OCI-LY7 (cell line): ENCODE measurements around the gene CLSTN2. TPM values are rescaled to one million over a fixed set of nuclear protein-coding genes. Genes with fewer than 3 reads are reported as not detected.

Source experiments
- BruUV-seq: library from RNA; stranded (reverse); fragments of 400-500 nt; replicated peaks from 2 replicates; lab custom pipeline; 2021; lab: Mats Ljungman, UMichigan
- CTCF ChIA-PET: fragments of 300-600 bp; sonication (Branson Sonifier 250); formaldehyde crosslinking; loops from one replicate; lab custom pipeline; 2022; ENCODE audit warnings: antibody characterized with exemption; ENCODE audit not compliant: unreplicated experiment; lab: Charles Lee
- POLR2A ChIA-PET: fragments of 300-600 bp; sonication (Branson Sonifier 250); formaldehyde crosslinking; loops from one replicate; lab custom pipeline; 2022; ENCODE audit warnings: antibody characterized with exemption; lab: Charles Lee
- DNase-seq: peaks from one replicate; pipeline ENCODE4 v3.0.0-alpha.2; 2015; ENCODE audit warnings: low spot score
- H2AFZ ChIP-seq: fragments of 200-600 bp; sonication (generic), shearing (Covaris generic); 2 replicates; pipeline ENCODE4 v1.6.1; 2014; ENCODE audit warnings: mild to moderate bottlenecking, antibody characterized with exemption, low read length, moderate library complexity
- H3K27ac ChIP-seq: fragments of 200-600 bp; sonication (generic); 2 replicates; pipeline ENCODE4 v1.5.1; 2014; ENCODE audit warnings: mixed run types, low read depth, mild to moderate bottlenecking, moderate library complexity, low read length, inconsistent platforms; ENCODE audit not compliant: poor library complexity, severe bottlenecking
- H3K36me3 ChIP-seq: fragments of 200-600 bp; sonication (generic); 2 replicates; pipeline ENCODE4 v1.6.1; 2014; ENCODE audit warnings: mild to moderate bottlenecking, antibody characterized with exemption, low read length, moderate library complexity, mixed read lengths; ENCODE audit not compliant: insufficient read depth
- H3K4me1 ChIP-seq: fragments of 200-600 bp; sonication (generic); 2 replicates; pipeline ENCODE4 v1.5.1; 2014; ENCODE audit warnings: mild to moderate bottlenecking, low read length; ENCODE audit not compliant: insufficient read depth, poor library complexity, severe bottlenecking
- H3K4me2 ChIP-seq: fragments of 200-600 bp; sonication (generic); 2 replicates; pipeline ENCODE4 v1.6.1; 2014; ENCODE audit warnings: mild to moderate bottlenecking, low read length
- H3K4me3 ChIP-seq: fragments of 200-600 bp; sonication (generic); 2 replicates; pipeline ENCODE4 v1.5.1; 2014; ENCODE audit warnings: mild to moderate bottlenecking, low read depth, low read length; ENCODE audit not compliant: poor library complexity, severe bottlenecking
- H3K79me2 ChIP-seq: fragments of 200-600 bp; sonication (generic); 2 replicates; pipeline ENCODE4 v1.6.1; 2016; ENCODE audit warnings: low read depth, mild to moderate bottlenecking, low read length, moderate library complexity, mixed read lengths; ENCODE audit not compliant: insufficient read depth
- H3K9me2 ChIP-seq: fragments of 200-600 bp; sonication (generic); 2 replicates; pipeline ENCODE4 v1.6.1; 2016; ENCODE audit warnings: mild to moderate bottlenecking, low read length, mixed read lengths; ENCODE audit not compliant: insufficient read depth
- H3K9me3 ChIP-seq: fragments of 200-600 bp; sonication (generic); 2 replicates; pipeline ENCODE4 v1.6.1; 2014; ENCODE audit warnings: mild to moderate bottlenecking, mixed run types, low read length, mixed read lengths
- H4K20me1 ChIP-seq: fragments of 200-600 bp; sonication (generic); 2 replicates; pipeline ENCODE4 v1.6.1; 2014; ENCODE audit warnings: mild to moderate bottlenecking, antibody characterized with exemption, low read length, moderate library complexity, mixed read lengths; ENCODE audit not compliant: insufficient read depth
- CTCF ChIP-seq: fragments of 200-600 bp; sonication (generic); conservative IDR thresholded peaks from 2 replicates; pipeline ENCODE4 v1.5.1; 2014; ENCODE audit warnings: mild to moderate bottlenecking, antibody characterized with exemption, low read length, moderate library complexity, mixed read lengths
- EZH2phosphoT487 ChIP-seq: fragments of 200-600 bp; sonication (generic); IDR thresholded peaks from 2 replicates; pipeline ENCODE4 v1.6.1; 2018; ENCODE audit warnings: low read depth, borderline replicate concordance, mild to moderate bottlenecking, mixed run types, antibody characterized with exemption, low read length, moderate library complexity, mixed read lengths
- intact Hi-C: fragments of 100-400 bp; cut with micrococcal nuclease; formaldehyde crosslinking; loops from one replicate; pipeline ENCODE4 v1.10.0; 2022; ENCODE audit not compliant: unreplicated experiment
- total RNA-seq, 2 experiments: library from RNA; depleted of rRNA in 1 of 2; stranded (reverse); fragments of >200 nt in 1 of 2; shearing (Covaris generic) in 1 of 2; gene quantifications; 2 replicates each; pipeline ENCODE4 v1.2.3, GENCODE V29; 2014 to 2022

CLSTN2 gene
- total RNA-seq, 2 experiments from 2014 or later, result not detected

- TF ChIP-seq EZH2phosphoT487, result no peak
- no peak for TF ChIP-seq CTCF
- intact Hi-C loops, result no loop called here
- POLR2A ChIA-PET, result no interaction called here
Observed at GRCh38 chr3:140163159-140163763, 228.3 kb downstream of the CLSTN2 start.

GRCh38 chr3:140164156-140164555, 229.2 kb downstream of the CLSTN2 start:
- H2AFZ ChIP-seq, result no peak overlapping the region
- no peaks in the 10 kb centered on the region for H3K9me3 ChIP-seq
- H3K27ac ChIP-seq, result no peak overlapping the region
- intact Hi-C loops, result no loop called here
- CTCF ChIA-PET, result no interaction called here
- BruUV-seq, result no TSS peak
- no peak overlapping the region for H3K4me2 ChIP-seq
- POLR2A ChIA-PET, result no interaction called here
- no peaks in the 10 kb centered on the region for H3K79me2 ChIP-seq
- no peaks in the 10 kb centered on the region for H4K20me1 ChIP-seq
- H3K4me1 ChIP-seq, result no peaks in the 10 kb centered on the region
- H3K4me3 ChIP-seq, result no peak overlapping the region
- DNase-seq, result no peak
- no peaks in the 10 kb centered on the region for H3K9me2 ChIP-seq
- TF ChIP-seq EZH2phosphoT487 (no peak), CTCF (no peak)
- no peaks in the 10 kb centered on the region for H3K36me3 ChIP-seq

More at GRCh38 chr3:140163159-140163763, 228.3 kb downstream of the CLSTN2 start:
- no peaks in the 10 kb centered on the region for H3K9me3 ChIP-seq
- H4K20me1 ChIP-seq, result no peaks in the 10 kb centered on the region
- no peak overlapping the region for H3K4me3 ChIP-seq
- H3K27ac ChIP-seq, result no peak overlapping the region
- H3K4me2 ChIP-seq, result no peak overlapping the region
- H3K36me3 ChIP-seq, result no peaks in the 10 kb centered on the region
- no peaks in the 10 kb centered on the region for H3K4me1 ChIP-seq
- no peaks in the 10 kb centered on the region for H3K79me2 ChIP-seq
- no peaks in the 10 kb centered on the region for H3K9me2 ChIP-seq
- CTCF ChIA-PET, result no interaction called here
- no TSS peak for BruUV-seq
- no peak overlapping the region for H2AFZ ChIP-seq
- no peak for DNase-seq

- BruUV-seq, result no TSS peak
- no peaks in the 10 kb centered on the region for H3K9me3 ChIP-seq
- H3K4me2 ChIP-seq, result no peak overlapping the region
- intact Hi-C loops, result no loop called here
- H3K4me3 ChIP-seq, result no peak overlapping the region
- ChIA-PET POLR2A (interaction anchor here (0.5 kb wide), 1 partner anchor 13 kb away, joined by 3 read pairs; no protein-coding TSS in a partner anchor), CTCF (no interaction called here)
- no peaks in the 10 kb centered on the region for H3K79me2 ChIP-seq
- no peaks in the 10 kb centered on the region for H4K20me1 ChIP-seq
- no peak for DNase-seq
- H3K36me3 ChIP-seq, result no peaks in the 10 kb centered on the region
- H3K9me2 ChIP-seq, result no peaks in the 10 kb centered on the region
- no peak for TF ChIP-seq EZH2phosphoT487
- TF ChIP-seq CTCF, result no peak
- no peaks in the 10 kb centered on the region for H3K4me1 ChIP-seq
- no peak overlapping the region for H3K27ac ChIP-seq
- no peak overlapping the region for H2AFZ ChIP-seq
Observed at GRCh38 chr3:140164922-140165590, 230.1 kb downstream of the CLSTN2 start.
